Brain microvascular endothelial cell (primary cell): ENCODE measurements around the gene KEAP1.
"Not testable (repeated sequence)": the region's sequence is repeated elsewhere in the genome, so short reads cannot be mapped to it uniquely, and the experiment has no call there.

ENCODE experiments used
- DNase-seq: peaks from one replicate; pipeline ENCODE4 v3.0.0-alpha.2; 2020
- H3K27ac ChIP-seq: fragments of 250-450 bp; sonication (Bioruptor Pico); 2 replicates; pipeline ENCODE4 v1.5.1; 2020; ENCODE audit warnings: mild to moderate bottlenecking, moderate library complexity
- H3K27me3 ChIP-seq: fragments of 250-450 bp; sonication (Bioruptor Pico); replicated peaks from 2 replicates; pipeline ENCODE4 v1.5.1; 2020; ENCODE audit warnings: mild to moderate bottlenecking
- H3K36me3 ChIP-seq: fragments of 250-450 bp; sonication (Bioruptor Pico); replicated peaks from 2 replicates; pipeline ENCODE4 v1.5.1; 2020; ENCODE audit warnings: mild to moderate bottlenecking
- H3K4me3 ChIP-seq: 2 replicates; pipeline ENCODE4 v1.5.1; 2011; ENCODE audit warnings: low read depth, mild to moderate bottlenecking, control low read depth, low read length, moderate library complexity
- CTCF ChIP-seq: IDR thresholded peaks from 2 replicates; pipeline ENCODE4 v1.5.1; 2011; ENCODE audit warnings: low read depth, mild to moderate bottlenecking, moderate library complexity, low read length, control low read depth, inconsistent platforms; ENCODE audit errors: missing control alignments
- in situ Hi-C: cut with HindIII; loops from 2 replicates; pipeline ENCODE4 v1.10.0; 2017; ENCODE audit warnings: low sequenced_read_pairs, low pct_ligation_motif_present

Gene KEAP1

GRCh38 chr19:10503002-10503789, at the start of gene KEAP1:
TSS of gene KEAP1 (minus strand) at chr19:10503356. CDS start at chr19:10500033, 3,323 bp downstream.
- DNase-seq: no peak
- Histone ChIP-seq H3K36me3 (peaks cover 12% of the 10 kb centered on the region), H3K4me3 (peak within 1 kb of the TSS; percentile 94), H3K27me3 (no peaks in the 10 kb centered on the region), H3K27ac (peak within 1 kb of the TSS; percentile 92)
- in situ Hi-C loops: no loop called here
- no peak for TF ChIP-seq CTCF

- no peak for TF ChIP-seq CTCF
- no peak for DNase-seq
- in situ Hi-C loops: no loop called here
- H3K36me3 ChIP-seq: peaks cover 58% of the 10 kb centered on the region
- no peak overlapping the region for H3K4me3 ChIP-seq
- H3K27ac ChIP-seq: no peak overlapping the region
- no peaks in the 10 kb centered on the region for H3K27me3 ChIP-seq
These were observed 49.4 kb upstream of the KEAP1 start for GRCh38 chr19:10552510-10553053.

- Histone ChIP-seq H3K4me3 (no peak overlapping the region), H3K27ac (no peak overlapping the region), H3K36me3 (peaks cover 55% of the 10 kb centered on the region), H3K27me3 (no peaks in the 10 kb centered on the region)
- in situ Hi-C loops: no loop called here
- DNase-seq: no peak
- peak; percentile 35 for TF ChIP-seq CTCF
These were observed 48.6 kb upstream of the KEAP1 start for GRCh38 chr19:10551698-10552301.

- H3K36me3 ChIP-seq: peaks cover 55% of the 10 kb centered on the region
These were observed 47.9 kb upstream of the KEAP1 start for GRCh38 chr19:10551006-10551405.

GRCh38 chr19:10550336-10550735, 47.2 kb upstream of the KEAP1 start:
- no peak for DNase-seq
- Histone ChIP-seq H3K27ac (no peak overlapping the region), H3K4me3 (no peak overlapping the region), H3K27me3 (no peaks in the 10 kb centered on the region), H3K36me3 (peaks cover 48% of the 10 kb centered on the region)
- no peak for TF ChIP-seq CTCF
- in situ Hi-C loops: no loop called here

More at GRCh38 chr19:10551006-10551405, 47.9 kb upstream of the KEAP1 start:
- H3K27ac ChIP-seq, in situ Hi-C loops, DNase-seq, H3K4me3 ChIP-seq, H3K27me3 ChIP-seq: not testable (repeated sequence)

GRCh38 chr19:10549733-10550132, 46.6 kb upstream of the KEAP1 start:
- no peaks in the 10 kb centered on the region for H3K27me3 ChIP-seq
- H3K27ac ChIP-seq: no peak overlapping the region
- TF ChIP-seq CTCF: no peak
- DNase-seq: no peak
- peaks cover 43% of the 10 kb centered on the region for H3K36me3 ChIP-seq
- in situ Hi-C loops: no loop called here
- H3K4me3 ChIP-seq: no peak overlapping the region
